GM19397 (cell line): ENCODE data around the gene CFAP20.
A peak's percentile ranks its signal among the peaks of the same experiment; 100 is the strongest.

Source experiments
- ATAC-seq: cut with Tn5 transposase; IDR thresholded peaks from one replicate; pipeline ENCODE4 v1.9.1; 2021; ENCODE audit warnings: mild to moderate bottlenecking, moderate library complexity; ENCODE audit not compliant: unreplicated experiment

Gene CFAP20

DNA sequence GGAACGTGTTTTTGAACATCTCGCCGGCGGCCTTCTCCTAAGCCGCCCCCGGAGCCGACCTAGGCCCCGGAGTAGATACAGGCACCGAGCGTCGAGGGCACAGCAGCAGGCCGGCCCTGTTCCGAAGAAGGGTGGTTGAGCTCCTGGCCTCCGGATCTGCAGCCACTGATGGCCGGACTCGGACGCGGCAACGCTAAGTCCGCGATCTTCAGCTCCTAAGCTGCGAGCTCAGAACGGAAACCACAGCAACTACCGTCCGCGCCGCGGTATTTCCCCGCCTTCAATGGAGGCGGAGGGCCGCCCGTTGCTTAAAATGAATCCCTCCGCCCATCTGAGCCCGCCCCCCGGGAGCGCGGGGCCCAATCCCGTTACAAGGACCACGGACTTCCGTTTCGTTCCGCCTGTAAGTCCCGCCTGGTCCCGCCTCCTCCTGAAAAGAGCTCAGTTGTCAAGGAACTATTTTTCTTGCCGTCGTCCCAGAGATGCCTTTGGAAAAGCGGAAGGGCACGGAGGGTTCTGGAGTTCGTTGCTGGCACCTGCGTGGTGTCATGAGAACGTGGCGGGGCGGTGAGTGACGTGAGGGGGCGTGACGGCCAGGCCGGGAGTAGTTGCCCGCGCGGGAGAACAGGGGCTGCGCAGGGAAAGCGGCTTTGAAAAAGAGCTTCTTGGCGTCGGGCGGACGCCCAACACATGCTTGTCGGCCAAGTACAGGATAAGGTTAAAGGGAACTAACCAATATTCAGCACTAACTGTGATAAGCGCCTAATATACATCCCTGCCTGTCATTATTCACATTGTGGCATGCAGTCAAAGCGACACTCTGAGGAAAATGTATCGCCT is at the start of gene CFAP20:
Gene CFAP20 (minus strand): TSS at position 285 of the 840 bp plus-strand sequence. CDS start 266 bp downstream, at position 19.
- ATAC-seq: peak; percentile 89

DNA sequence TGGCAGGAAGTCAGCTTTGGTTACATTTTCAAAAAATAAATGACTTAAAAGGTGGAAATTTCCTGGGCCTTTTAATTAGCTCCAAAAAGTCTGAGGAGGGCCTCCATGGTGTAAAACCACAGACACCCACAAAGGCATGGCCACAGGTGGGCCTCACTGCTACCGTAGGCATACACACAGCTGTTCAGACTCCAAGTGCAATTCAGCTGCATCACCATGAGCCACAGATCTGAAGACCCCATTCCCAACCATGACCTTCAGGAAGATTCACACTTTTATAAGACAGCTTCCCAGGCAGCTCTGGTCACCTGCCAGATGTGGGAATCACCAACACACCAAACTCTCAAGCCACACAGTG is 48.2 kb upstream of the CFAP20 start:
- no peak for ATAC-seq

DNA sequence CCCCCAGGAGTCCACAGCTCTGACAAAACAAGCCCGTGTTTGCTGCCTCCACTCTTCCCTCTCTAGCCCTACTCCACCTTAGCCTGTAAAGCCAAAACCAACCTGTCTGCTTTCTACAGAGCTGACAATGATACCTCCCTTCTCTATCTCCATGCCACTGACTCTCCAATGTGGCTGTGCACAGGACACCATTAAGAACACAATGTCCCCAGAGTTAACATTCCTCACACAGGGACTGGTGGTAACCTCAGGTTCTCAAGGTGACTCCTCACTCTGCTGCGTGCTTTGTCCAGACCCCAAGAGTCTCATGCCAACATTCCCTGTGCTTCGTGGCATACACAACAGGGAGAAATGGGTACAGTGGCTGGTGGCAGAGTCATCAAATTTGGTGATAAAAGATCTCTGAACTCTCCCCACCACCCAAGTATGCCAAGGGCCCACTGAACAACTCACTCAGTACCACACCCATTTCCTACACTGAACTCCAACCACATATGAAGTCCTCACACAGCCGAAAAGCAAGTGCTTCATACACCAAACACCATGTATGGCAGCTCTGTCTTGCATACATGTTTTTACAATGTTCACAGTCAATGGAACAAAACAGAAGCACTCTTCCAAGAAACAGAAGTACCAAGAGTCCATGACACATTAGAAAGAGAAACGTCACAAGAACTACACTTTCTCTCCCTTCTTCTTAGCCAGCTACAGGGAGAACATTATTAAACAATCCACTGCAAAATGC is 47.6 kb upstream of the CFAP20 start:
- no peak for ATAC-seq

DNA sequence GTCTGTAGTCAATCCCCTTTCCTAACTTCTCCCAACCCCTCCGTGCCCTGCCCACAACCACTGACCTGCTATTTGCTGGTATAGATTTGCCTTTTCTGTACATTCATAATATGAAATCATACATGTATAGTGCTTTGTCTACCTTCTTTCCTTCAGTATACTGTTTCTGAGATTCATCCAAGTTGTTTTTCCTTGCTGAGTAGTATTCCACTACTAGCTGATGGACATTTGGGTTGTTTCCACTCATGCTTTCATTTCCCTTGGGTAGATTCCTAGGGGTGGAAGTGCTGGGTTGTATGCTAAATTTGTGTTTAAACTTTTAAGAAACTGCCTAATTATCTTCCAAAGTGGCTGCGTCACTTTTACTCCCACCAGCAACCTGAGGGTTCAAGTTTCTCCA is 41.0 kb upstream of the CFAP20 start:
- ATAC-seq: no peak

DNA sequence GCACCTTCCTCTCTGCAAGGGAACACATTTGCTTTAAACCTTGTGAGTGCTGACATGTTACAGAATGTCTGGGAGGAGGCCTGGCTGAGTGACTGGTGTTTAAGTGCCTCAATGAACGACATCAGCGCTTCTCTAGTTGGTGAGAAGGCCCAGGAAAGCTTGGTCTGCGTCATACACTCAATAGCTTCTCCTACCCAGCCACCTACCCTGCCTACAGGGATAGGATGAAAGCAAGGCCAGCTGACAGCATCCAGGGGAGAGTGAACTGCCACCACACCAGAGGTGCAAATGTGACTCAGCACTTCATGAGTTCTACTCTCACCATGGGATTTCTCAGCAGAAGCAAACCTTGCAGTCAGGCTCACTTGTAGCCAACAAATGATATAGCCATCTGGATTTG is 31.7 kb upstream of the CFAP20 start:
- no peak for ATAC-seq

DNA sequence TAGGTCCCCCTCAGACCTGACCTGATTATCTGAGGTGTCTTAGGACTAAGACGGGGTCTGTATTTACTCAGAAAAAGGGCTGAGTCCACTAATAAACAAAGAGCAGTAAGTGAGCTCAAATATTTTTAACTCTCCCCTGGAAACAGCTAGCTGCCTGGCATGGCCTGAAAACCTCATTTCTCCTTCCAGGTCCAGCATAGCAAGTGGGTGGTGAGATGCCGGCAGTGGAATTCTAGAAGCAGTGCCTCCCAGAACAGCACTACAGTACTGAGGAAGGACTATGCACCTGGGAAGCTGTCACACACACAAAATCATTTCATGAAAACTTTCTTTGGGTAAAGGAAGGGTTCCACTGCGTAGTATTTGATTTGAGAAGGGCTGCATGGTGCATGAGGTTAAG is 29.5 kb upstream of the CFAP20 start:
- no peak for ATAC-seq

DNA sequence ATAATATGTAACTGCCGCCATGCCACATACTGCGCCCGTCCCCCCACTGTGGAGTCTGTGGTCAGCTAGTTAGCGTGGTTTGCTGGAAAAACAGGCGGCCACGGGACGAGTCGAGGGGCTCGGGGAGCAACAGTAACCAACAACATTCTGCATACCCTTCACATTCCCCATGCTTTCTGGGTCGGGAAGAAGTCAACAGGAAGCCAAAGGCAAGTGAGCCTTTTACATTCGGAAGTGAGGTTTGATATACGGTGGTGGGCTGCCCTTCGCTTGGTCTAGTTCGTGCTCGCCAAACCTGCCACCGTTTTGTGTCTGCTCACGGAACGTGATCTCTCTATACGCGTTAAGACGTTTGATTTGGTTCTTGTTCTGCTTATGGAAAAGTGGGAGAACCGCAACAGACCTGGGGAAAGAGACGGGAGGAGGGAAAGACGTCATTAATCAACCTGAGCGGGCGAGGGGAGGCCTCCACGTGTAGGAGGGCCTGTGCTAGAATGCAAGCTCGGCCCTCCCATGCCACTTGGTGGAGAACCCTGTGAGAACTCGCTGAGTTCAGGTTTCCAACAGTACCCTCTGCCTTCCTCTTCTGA is 28.9 kb upstream of the CFAP20 start:
- ATAC-seq: no peak

DNA sequence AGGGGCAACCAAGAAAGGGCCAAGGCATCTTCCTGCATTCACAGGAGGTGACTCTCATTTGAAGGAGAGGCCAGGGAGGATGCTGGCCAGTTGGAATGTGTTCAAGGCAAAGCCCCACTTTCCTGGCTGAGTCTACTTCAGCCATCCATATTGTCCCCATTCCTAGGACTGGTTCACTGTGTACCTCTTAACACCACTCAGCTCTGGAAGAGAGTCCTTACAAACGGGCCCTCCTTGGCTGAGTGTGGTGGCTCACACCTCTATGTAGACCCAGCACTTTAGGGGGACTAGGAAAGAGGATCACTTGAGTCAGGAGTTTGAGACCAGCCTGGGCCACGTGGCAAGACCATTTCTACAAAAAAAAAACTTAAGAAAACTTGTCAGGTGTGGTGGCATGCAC is 28.1 kb upstream of the CFAP20 start:
- ATAC-seq: no peak

DNA sequence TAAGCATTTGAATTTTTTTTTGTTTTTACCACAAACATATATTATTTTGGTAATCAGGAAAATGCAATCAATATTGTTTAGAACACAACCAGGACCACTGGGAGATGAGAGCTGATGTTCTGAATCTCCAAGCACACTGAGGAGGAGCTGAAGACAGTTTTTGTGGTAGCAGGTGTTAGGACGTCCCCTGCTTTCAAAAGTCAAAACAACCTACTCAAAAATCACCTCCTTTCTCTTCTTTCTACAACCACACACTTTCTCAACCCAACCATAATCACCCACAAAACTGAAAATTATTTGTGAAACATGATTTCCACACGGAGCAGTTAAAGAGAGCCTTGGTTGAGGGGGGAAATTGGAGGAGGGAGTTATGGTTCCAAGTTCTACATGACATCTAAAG is 26.7 kb upstream of the CFAP20 start:
- no peak for ATAC-seq

DNA sequence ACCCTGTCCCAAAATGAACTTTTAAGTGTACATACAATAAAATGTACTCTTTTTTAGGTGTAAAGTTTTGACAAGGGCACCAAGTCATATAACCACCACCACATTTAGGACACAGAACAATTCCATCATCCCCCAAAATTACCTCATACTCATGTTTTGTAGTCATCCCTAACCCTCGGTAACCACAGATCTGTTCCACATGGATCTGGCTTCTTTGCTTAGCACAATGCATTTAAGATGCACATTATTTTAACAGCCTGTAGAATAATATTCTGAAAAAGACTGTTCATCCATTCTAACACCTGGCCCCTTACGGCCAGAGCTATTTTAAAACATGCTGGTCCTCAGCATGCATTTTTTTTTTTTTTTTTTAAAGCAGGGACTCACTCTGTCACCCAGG is 25.2 kb upstream of the CFAP20 start:
- ATAC-seq: no peak

DNA sequence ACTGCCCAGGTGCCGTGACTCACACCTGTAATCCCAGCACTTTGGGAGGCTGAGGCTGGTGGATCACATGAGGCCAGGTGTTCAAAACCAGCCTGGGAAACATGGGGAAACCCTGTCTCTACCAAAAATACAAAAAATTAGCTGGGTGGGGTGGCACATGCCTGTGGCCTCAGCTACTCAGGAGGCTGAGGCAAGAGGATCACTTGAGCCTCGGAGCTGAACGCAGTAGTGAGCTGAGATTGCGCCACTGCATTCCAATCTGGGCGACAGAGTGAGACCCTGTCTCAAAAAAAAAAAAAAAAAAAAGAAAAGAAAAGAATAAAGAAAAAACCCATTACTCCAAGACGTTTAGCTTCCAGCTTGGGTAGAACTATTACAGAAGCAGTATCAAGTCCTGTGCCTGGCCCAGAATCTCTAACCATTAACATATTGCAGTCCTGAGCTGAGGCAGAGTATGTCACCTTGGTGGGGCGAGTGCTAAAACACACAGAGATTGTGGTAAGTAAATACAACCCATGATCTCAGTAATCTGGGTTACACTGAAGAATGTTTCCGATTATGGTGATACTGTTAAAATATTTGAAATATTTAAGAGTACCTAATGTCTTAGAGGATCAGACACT is 23.2 kb upstream of the CFAP20 start:
- ATAC-seq: no peak

DNA sequence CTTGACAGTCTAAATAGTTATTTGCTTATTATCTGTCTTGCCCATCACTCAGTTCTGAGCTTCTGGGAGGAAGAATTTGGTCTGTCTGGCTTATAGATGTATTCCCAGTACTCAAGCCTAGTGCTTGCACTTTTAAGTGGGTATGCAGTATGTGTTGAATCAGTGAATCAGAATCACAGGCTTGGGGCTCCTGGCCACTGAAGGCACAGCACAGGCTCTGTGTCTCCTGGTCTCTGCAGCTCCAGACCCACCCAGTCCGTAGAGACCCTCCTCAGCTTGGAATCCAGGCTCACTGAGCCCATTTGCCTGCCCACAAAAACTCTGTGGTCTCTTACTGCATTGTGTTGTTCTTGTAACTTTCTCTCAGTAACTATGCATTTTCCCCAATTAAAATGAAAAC is 19.3 kb upstream of the CFAP20 start:
- ATAC-seq: no peak

DNA sequence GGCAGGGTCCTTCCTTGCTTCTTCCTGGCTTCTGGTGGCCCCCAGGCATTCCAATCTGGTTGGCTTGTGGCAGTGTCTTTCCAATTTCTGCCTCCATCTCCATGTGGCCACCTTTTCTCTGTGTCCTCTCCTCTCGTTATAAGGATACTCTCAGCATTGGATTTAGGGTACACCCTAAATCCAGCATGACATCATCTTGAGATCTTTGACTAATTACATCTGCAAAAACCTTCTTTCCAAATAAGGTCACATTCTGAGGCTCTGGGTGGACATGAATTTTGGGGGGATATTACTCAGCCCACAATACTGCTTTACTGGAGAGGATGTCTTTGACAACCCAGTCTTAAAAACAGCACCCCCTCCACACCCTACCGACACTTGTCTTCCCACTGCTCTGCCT is 18.9 kb upstream of the CFAP20 start:
- ATAC-seq: no peak

DNA sequence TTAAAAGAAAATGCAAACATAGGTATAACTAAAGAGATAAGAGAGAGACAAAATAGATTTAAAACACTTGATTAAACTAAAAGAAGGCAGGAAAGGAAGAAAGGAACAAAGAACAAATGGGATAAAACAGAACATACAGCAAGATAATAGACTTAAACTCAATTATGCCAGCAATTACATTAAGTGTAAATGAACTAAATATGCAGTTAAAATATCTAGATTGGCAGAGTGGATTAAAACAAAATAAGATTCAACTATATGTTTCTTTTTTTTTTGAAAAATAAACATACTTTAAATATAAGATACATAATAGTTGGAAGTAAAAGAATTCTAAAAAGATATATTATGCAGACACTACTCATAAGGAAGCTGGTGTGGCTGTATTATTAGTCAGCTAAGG is 9.7 kb upstream of the CFAP20 start:
- no peak for ATAC-seq

DNA sequence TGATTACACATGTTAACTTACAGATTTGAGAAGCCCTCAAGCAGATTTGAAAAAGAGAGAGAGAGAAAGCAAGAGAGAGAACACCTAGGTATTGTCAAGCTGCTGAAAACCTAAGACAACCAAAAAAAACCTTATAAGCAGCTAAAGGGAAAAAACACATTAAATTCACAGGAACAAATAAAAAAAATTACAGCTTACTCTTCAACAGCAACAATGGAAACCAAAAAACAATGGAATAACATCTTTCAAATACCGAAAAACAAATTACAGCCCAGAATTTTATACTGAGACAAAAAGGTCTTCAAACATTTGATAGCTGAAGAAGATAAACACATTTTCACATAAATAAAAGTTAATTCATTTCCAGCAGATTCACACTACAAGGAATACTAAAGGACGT is 8.4 kb upstream of the CFAP20 start:
- ATAC-seq: no peak

DNA sequence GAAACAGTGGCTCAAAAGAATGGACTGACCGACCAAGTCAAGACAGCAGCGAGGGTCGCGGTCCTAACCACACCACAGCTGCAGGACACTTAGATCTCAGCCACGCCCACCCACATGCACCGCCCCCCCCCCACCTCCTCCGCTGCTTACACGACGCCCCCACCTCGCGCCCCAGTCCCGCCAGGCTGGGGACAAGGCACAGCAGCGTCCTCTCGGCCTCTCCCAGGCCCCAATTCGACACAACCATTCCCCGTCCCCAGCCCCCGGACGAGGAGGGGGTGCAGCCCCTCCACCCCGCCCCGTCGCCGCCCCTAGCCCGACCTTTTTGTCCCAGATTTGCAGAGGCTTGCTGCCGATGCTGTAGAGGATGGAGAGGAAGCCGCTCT is 477 bp downstream of the CFAP20 start:
- ATAC-seq: peak; percentile 14

DNA sequence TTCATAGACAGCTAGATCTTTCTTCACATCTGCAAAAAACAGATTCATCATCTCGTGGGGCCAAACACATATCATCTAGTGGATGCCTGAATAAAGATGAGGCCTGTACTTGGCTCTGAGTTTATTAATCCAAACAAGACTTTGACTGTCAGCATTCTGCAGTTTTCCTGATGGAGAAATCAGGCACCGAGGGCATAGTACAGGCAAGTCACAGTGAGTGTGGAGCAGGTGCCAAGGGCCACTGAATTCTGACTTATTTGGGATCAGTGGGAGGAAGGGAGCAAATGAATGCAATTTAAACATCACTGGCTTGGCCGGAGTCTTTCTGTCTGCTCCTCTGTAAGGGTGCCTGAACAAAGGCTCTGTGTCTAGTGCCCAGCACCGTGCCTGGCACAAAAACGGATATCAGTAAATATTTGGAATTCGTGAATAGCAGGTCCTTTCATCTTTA is 975 bp downstream of the CFAP20 start:
- ATAC-seq: no peak

DNA sequence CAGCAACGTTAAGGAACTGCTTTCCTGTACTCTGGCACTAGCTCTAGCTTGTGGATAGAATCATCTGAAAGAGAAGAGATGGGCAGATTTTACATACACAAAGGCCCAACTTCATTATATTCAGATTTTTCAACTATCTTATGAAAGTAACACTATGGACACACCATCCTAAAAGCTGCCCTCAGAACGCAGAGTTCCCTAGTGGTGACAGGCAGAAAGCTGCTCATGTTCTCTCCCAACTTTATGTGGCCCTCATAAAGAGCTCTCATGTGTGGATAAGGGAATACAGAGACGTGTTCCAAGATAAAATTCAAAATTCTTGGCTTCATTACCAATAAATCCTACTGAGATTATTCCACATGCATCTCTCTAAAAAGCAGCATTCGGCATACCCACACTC is 1.5 kb downstream of the CFAP20 start:
- no peak for ATAC-seq

DNA sequence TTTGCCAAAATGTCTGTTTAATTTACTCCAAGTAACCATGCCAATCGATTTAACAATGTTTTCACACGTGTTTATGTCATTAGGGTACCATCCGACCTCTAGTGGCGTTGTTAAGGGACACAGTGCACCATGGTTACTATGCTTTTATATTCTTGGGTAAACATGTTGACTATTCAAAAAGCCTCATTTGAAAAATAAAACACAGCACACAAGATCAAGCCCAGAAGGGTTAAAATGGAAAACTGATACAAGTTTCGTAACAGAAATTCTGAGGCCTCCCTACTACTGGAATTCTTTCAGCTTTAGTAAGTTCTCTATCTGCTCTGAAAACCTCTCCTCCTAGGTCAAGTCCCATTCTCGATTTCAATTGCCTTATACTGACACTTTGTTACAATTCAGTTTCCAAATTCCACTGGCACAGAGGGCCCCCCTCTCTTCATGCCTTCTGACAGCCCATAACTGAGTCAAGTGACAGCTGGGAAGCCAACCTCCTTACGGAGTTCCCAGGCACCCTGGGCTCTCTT is 2.1 kb downstream of the CFAP20 start:
- ATAC-seq: no peak

DNA sequence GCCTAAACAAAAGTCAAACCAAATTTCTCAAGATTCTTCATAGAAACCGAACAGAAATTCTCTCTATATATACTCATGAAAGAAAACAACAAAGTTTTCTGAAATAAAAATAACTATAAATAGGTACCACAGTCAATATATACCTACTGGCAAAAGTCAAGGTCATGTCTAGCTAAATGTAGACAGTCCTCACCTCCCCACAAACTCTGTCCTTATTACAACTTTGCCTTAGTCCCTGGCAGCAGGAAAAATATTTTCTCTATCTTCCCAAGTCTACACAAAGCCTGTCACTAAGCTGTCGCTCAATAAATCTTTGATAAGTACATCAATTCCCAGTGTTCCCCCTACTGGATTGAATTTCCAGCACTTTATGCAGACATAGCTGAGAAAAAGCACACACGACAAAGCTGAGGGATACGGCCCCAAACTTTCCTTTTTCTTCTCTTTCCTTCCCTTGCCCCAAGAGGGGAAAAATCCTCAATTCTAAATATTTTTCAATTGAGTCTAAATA is 2.7 kb downstream of the CFAP20 start:
- no peak for ATAC-seq

DNA sequence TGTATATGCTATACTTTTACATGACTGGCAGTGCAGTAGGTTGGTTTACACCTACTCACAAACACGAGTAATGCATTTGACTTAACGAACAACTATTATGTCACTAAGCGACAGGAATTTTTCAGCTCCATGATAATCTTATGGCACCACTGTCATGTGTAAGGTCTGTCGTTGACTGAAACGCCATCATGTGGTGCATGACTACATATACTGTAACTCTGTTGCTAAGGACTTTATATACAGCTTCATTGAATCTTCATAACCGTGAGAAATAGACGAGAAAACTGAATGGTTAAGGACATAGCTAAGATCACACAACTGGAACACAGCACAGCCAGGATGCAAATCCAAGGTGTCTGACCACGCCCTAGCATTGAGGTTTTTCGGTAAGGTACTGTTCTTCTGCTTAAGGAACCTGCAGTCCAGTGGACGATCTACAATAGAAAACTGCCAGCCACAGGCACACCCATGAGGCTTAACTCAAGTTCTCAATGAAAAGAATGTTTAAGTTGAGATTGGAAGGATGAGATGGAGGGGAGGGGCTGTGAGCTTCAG is 3.3 kb downstream of the CFAP20 start:
- no peak for ATAC-seq
